H4 (cell line): ENCODE data around the gene NEURL4. TPM values are rescaled to one million over a fixed set of nuclear protein-coding genes. Genes with fewer than 3 reads are reported as not detected.
"Not testable (repeated sequence)": the region's sequence is repeated elsewhere in the genome, so short reads cannot be mapped to it uniquely, and the experiment has no call there.

Experiments used
- DNase-seq: peaks from one replicate; pipeline ENCODE4 v3.0.0-alpha.2; 2015; ENCODE audit warnings: low spot score
- total RNA-seq: library from RNA; depleted of rRNA; stranded (reverse); fragments of >200 nt; shearing (Covaris generic); gene quantifications from 2 replicates; pipeline ENCODE4 v1.2.3, GENCODE V29; 2014

NEURL4 gene
- total RNA-seq, 1 experiment from 2014 or later, result 3.5 TPM

- DNase-seq, result no peak
These were observed 18.7 kb upstream of the NEURL4 start for GRCh38 chr17:7347630-7348477.

GRCh38 chr17:7346761-7347614 lies 17.9 kb upstream of the NEURL4 start:
- DNase-seq, result no peak

GRCh38 chr17:7343250-7343649 lies 14.1 kb upstream of the NEURL4 start:
- DNase-seq, result no peak

GRCh38 chr17:7341842-7342241 lies 12.7 kb upstream of the NEURL4 start:
- no peak for DNase-seq

- DNase-seq, result no peak
These were observed 11.0 kb upstream of the NEURL4 start for GRCh38 chr17:7340179-7340578.

- not testable (repeated sequence) for DNase-seq
These were observed 8.5 kb upstream of the NEURL4 start for GRCh38 chr17:7337600-7337999.

GRCh38 chr17:7336240-7337175 lies 7.4 kb upstream of the NEURL4 start, which contains the start of gene ACAP1:
ACAP1 (plus strand) TSS chr17:7336529; CDS start chr17:7336735, 206 bp downstream.
- DNase-seq, result no peak

- not testable (repeated sequence) for DNase-seq
These were observed 6.6 kb upstream of the NEURL4 start for GRCh38 chr17:7335765-7336164.

GRCh38 chr17:7334938-7335538 lies 5.9 kb upstream of the NEURL4 start:
- DNase-seq, result no peak

GRCh38 chr17:7332600-7333069 lies 3.5 kb upstream of the NEURL4 start:
- DNase-seq, result not testable (repeated sequence)

GRCh38 chr17:7332111-7332510 lies 3.0 kb upstream of the NEURL4 start:
- DNase-seq, result no peak

- DNase-seq, result no peak
These were observed 1.5 kb upstream of the NEURL4 start for GRCh38 chr17:7330638-7331015.

GRCh38 chr17:7329997-7330637 lies 982 bp upstream of the NEURL4 start:
- peak; percentile 64 for DNase-seq

GRCh38 chr17:7329374-7329996 lies 350 bp upstream of the NEURL4 start:
- DNase-seq, result peak; percentile 95

- DNase-seq, result no peak
These were observed 1.1 kb downstream of the NEURL4 start for GRCh38 chr17:7328009-7328408.

- DNase-seq, result no peak
These were observed 1.6 kb downstream of the NEURL4 start for GRCh38 chr17:7327501-7327900.

GRCh38 chr17:7327056-7327455 lies 2.1 kb downstream of the NEURL4 start:
- no peak for DNase-seq

- no peak for DNase-seq
These were observed 2.9 kb downstream of the NEURL4 start for GRCh38 chr17:7326186-7326585.

GRCh38 chr17:7325031-7325528 lies 4.1 kb downstream of the NEURL4 start:
- DNase-seq, result no peak

- DNase-seq, result no peak
These were observed 4.7 kb downstream of the NEURL4 start for GRCh38 chr17:7324438-7324779.
